ENCODE results near the gene OIT3. TPM values are rescaled to one million over a fixed set of nuclear protein-coding genes. Genes with fewer than 3 reads are reported as not detected.
"Not testable (repeated sequence)": the region's sequence is repeated elsewhere in the genome, so short reads cannot be mapped to it uniquely, and the experiment has no call there.

The OIT3 gene
- total RNA-seq, 6 experiments from 2014 or later = not detected

DNA sequence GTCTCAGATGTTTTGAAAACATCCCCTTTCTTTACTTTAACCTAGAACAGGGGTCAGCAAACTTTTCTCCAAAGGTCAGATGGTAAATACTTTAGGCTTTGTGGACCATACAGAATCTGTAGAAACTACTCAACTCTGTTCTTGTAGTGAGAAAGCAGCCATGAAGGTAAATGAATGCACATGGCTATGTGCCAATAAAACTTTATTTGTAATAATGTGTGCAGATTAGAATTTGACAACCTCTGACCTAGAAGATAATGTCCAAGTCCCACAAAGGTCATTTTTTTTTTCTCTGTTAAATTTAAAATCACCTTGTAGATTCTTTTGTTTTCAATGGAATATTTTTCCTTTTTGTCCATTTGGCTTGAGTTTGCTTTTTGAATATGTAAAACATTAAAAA is 17.2 kb downstream of the OIT3 start:
- no peaks in the 10 kb centered on the region for H3K36me3 Mint-ChIP-seq (ENCODE audit: low read depth)
- H3K4me3 Mint-ChIP-seq = no peak overlapping the region

GRCh38 chr10:72911758-72912157 is 18.2 kb downstream of the OIT3 start:
- DNase-seq = no peak
- H3K4me3 Mint-ChIP-seq = no peak overlapping the region
- no peaks in the 10 kb centered on the region for H3K36me3 Mint-ChIP-seq (ENCODE audit: low read depth)
- H3K27me3 Mint-ChIP-seq (ENCODE audit: insufficient read depth) = peaks cover 11% of the 10 kb centered on the region
- H3K27ac Mint-ChIP-seq = no peak overlapping the region
- H3K4me1 Mint-ChIP-seq (ENCODE audit: low read depth) = peaks cover 12% of the 10 kb centered on the region
- no peak for TF ChIP-seq CTCF (IDR thresholded peaks at IDR 0.05)
- no peaks in the 10 kb centered on the region for H3K9me3 Mint-ChIP-seq

More for the DNA sequence above, 17.2 kb downstream of the OIT3 start:
- TF ChIP-seq CTCF (IDR thresholded peaks at IDR 0.05) = no peak
- DNase-seq = no peak
- Mint-ChIP-seq H3K27me3 (ENCODE audit: insufficient read depth) (peaks cover 11% of the 10 kb centered on the region), H3K27ac (no peak overlapping the region), H3K4me1 (ENCODE audit: low read depth) (peaks cover 18% of the 10 kb centered on the region), H3K9me3 (no peaks in the 10 kb centered on the region)

DNA sequence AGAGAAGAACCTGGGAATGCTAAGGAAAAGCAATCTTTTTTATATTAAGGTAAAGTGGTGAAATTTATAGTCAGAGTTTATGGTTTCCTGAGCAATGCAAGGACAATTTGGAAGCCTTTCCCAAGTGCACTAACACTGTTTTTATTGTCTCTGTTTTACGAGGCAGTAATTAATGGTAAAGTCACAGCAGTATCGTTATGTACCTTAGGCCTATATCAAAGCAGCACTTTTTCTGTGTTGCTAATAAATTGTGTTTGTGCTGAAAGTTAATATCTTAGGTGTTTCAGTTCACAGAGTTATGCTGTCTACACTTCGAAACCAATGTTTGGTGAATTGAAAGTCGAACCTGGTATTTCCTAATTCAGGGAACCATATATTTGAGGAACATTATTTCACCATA is 19.2 kb downstream of the OIT3 start:
- Mint-ChIP-seq H3K27me3 (ENCODE audit: insufficient read depth) (peaks cover 11% of the 10 kb centered on the region), H3K27ac (no peak overlapping the region), H3K4me1 (ENCODE audit: low read depth) (peaks cover 20% of the 10 kb centered on the region), H3K9me3 (no peaks in the 10 kb centered on the region), H3K4me3 (no peak overlapping the region), H3K36me3 (ENCODE audit: low read depth) (0 out of 2 replicates have a peak, but pooled peaks cover under 1% of the 10 kb centered on the region)
- no peak for DNase-seq
- no peak for TF ChIP-seq CTCF (IDR thresholded peaks at IDR 0.05)

- Mint-ChIP-seq H3K9me3 (no peaks in the 10 kb centered on the region), H3K27ac (no peak overlapping the region), H3K4me1 (ENCODE audit: low read depth) (peaks cover 25% of the 10 kb centered on the region), H3K36me3 (ENCODE audit: low read depth) (peaks cover 6% of the 10 kb centered on the region; the same call in 1 of the 2 replicates), H3K27me3 (ENCODE audit: insufficient read depth) (peaks cover 11% of the 10 kb centered on the region), H3K4me3 (no peak overlapping the region)
- no peak for DNase-seq
- TF ChIP-seq CTCF (IDR thresholded peaks at IDR 0.05) = no peak
Observed at GRCh38 chr10:72913287-72913686, 19.7 kb downstream of the OIT3 start.

GRCh38 chr10:72917201-72917600 is 23.7 kb downstream of the OIT3 start:
- Mint-ChIP-seq H3K4me1 (ENCODE audit: low read depth) (peaks cover 20% of the 10 kb centered on the region; the same call in 1 of the 2 replicates), H3K36me3 (ENCODE audit: low read depth) (peaks cover 27% of the 10 kb centered on the region), H3K27me3 (ENCODE audit: insufficient read depth) (peaks cover 26% of the 10 kb centered on the region), H3K9me3 (peaks cover 38% of the 10 kb centered on the region)
- not testable (repeated sequence) for H3K27ac Mint-ChIP-seq, H3K4me3 Mint-ChIP-seq, DNase-seq

DNA sequence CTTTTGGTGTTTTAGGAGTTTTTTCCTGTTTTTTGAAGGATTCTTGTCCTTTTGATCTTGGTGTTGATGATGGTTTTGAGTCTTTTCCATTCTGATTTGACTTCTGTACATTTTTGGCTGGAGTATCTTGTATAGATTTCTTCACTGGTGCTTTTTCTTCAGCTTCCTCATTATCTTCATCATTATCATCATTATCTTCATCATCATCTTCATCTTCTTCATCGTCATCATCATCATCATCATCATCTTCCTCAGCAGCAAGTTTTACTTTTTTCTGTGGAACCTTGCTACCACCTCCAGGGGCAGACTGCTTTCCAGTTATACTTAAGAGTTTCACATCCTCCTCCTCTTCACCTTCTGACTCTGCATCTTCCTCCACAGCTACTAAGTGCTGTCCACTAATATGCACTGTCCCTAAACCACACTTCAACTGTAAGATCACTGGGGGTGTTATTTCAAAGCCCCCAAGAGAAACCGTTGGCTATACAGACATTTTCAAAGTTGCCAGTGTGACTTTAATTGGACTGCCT is 24.3 kb downstream of the OIT3 start:
- Mint-ChIP-seq H3K36me3 (ENCODE audit: low read depth) (peaks cover 27% of the 10 kb centered on the region), H3K4me1 (ENCODE audit: low read depth) (peaks cover 20% of the 10 kb centered on the region; the same call in 1 of the 2 replicates), H3K9me3 (peaks cover 41% of the 10 kb centered on the region), H3K27me3 (ENCODE audit: insufficient read depth) (peaks cover 28% of the 10 kb centered on the region)
- H3K4me3 Mint-ChIP-seq, DNase-seq, H3K27ac Mint-ChIP-seq: not testable (repeated sequence)
